Skin of body (tissue), 2 donors: ENCODE measurements around the gene RNF157. TPM values are rescaled to one million over a fixed set of nuclear protein-coding genes. Genes with fewer than 3 reads are reported as not detected.
"Not testable (repeated sequence)": the region's sequence is repeated elsewhere in the genome, so short reads cannot be mapped to it uniquely, and the experiment has no call there.

Experiments used
- DNase-seq: peaks from one replicate; lab custom pipeline; 2025; lab: John Stamatoyannopoulos, UW
- total RNA-seq: library from RNA; depleted of rRNA; stranded (reverse); fragments of >200 nt; gene quantifications from one replicate; pipeline ENCODE4 v1.2.3, GENCODE V29; 2014

RNF157 gene
- total RNA-seq, 1 donor from 2014 or later = 5.2 TPM

- DNase-seq = no peak
Observed at GRCh38 chr17:76270770-76271668, 30.7 kb upstream of the RNF157 start.

DNA sequence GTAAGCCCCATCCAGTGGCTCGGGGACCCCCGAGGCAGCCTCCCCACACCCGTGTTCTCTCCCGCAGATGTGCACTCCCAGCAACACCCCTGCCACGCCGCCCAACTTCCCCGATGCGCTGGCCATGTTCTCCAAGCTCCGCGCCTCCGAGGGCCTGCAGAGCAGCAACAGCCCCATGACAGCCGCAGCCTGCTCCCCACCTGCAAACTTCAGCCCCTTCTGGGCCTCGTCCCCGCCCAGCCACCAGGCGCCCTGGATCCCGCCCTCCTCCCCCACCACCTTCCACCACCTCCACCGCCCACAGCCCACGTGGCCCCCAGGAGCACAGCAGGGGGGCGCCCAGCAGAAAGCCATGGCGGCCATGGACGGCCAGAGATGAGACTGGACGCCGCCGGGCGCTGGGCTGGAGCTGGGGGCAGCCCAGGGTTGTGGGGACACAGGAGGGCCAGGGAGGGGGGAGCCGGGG is 29.9 kb upstream of the RNF157 start:
- no peak for DNase-seq

- no peak for DNase-seq
Observed at GRCh38 chr17:76268991-76269981, 29.0 kb upstream of the RNF157 start.

- DNase-seq = peak; percentile 45
Observed at GRCh38 chr17:76268015-76268749, 27.9 kb upstream of the RNF157 start.

GRCh38 chr17:76267581-76268001 is 27.3 kb upstream of the RNF157 start:
- not testable (repeated sequence) for DNase-seq

DNA sequence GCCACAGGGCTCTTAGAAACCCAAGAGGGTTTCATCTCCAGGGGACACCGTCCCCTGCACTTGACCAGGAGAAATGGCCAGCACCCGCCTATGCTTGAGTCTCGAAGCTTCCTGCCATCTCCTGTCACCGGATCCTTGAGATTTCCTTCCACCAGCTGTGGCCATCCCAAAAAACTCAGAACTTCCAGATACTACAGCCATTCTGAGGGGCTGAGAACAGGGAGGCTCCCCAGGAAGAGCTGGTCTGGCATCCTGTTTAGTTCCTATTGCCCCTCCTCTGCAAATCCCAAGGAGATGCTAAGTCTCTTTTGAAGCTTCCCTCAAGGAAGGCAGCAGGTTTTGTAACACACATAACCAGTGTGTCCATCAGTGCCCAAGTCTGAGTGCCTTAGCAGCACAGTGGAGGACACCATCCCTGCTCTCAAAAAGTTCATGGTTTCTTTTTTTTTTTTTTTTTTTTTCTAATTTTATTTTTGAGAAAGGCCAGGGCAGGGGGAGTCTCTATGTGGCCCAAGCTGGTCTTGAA is 26.8 kb upstream of the RNF157 start:
- no peak for DNase-seq

- DNase-seq = peak; percentile 29
Observed at GRCh38 chr17:76266244-76266938, 26.1 kb upstream of the RNF157 start.

- DNase-seq = no peak
Observed at GRCh38 chr17:76265624-76266243, 25.4 kb upstream of the RNF157 start.

DNA sequence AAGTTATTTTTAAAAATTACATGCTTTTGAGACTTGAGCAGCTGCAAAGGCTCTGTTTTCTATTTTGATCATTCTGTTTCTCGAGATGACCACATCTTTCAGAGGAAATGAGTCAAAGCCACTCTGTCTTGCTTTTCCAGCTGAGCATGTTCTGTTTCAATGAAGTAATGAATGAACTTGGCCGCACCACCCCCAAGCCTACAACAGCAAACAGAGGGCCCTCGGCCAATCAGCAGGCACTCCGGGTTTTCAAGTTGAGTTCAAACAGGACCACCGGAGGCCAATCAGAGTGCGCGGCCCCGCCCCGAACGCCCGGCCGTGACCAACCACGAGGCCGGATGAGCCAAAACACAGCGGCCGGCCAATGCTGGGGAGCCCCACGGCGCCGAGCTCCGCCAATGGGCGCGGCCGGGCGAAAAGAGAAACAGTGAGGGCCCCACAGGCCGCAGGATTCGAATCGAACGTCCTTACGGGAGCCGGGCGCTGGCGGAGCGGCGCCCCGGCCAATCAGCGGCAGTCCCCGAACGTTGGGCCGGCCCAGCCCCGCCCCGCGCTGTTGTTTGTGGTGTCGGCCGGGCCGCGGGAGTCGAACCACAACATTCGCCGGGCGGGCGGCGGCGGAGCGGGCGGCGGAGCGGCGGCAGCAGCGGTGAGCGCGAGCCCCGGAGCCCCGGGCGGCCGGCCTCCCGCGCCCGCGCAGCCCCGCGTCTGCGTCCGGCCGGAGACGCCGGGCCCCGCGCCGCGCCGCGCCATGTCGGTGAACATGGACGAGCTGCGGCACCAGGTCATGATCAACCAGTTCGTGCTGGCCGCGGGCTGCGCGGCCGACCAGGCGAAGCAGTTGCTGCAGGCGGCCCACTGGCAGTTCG is 24.7 kb upstream of the RNF157 start, which contains the start of gene UBALD2:
TSS of gene UBALD2 (plus strand) at position 594 of the 869 bp plus-strand sequence. CDS start at position 752, 158 bp downstream.
- DNase-seq = peak; percentile 98

GRCh38 chr17:76264425-76264754 is 24.1 kb upstream of the RNF157 start:
- no peak for DNase-seq

- no peak for DNase-seq
Observed at GRCh38 chr17:76263896-76264295, 23.6 kb upstream of the RNF157 start.

DNA sequence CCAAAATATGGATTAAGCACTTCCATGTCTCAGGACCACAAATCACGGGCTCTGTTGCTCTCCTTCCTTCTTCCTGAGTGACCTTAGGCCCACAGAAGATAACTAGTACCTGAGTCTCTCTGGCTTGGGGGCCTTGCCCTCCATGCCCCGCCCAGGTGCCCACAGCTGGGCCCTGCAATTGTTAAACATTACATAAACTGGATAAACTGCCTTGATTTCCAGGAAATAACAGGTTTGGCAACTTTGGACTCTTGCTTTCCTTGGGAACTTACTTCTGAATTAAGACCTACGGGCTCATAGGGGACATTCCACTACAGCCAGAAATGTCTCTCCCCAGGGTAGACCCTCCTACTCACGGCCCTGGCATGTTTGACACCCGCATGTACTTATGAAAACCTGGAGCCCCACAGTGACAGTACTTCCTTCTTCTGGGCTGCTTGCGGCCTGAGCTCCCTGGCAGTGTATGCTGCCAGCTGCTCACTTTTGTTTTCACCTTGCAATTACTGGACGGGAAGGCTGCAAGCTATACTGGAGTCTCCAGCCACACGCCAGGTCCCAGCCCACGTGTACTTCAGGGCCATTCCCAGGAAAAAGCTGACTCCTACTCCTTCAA is 22.5 kb upstream of the RNF157 start:
- DNase-seq = no peak

GRCh38 chr17:76261421-76262215 is 21.3 kb upstream of the RNF157 start:
- DNase-seq = peak; percentile 11

DNA sequence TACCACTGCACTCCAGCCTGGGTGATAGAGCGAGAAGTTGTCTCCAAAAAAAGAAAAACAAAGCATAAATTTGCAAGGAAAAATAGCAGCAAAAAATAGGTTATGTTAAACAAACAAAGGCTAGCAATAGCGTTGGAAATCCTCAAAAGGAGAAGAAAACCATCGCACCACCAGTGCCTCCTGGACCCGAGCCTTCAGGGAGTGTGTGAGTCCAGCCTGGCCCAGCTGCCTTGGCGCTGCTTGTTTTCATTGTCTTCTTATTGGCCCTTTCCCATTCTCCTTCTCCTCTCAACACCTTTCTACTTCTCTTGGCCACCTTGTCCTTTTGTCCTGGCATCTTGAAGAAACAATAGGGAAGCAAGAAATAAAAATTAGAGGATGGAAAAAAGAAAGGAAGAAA is 20.4 kb upstream of the RNF157 start:
- no peak for DNase-seq

DNA sequence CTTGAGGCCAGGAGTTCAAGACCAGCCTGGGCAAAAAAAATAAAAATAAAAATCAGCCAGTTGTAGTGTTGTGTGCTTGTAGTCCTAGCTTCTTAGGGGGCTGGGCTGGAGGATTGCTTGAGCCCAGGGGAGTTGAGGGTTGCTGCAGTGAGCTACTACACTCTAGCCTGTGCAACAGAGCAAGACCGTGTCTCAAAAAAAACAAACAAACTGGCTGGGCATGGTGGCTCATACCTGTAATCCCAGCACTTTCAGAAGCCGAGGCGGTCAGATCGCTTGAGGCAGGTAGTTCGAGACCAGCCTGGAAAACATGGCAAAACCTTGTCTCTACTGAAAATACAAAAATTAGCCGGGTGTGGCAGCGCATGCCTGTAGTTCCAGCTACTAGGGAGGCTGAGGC is 19.9 kb upstream of the RNF157 start:
- DNase-seq = no peak

GRCh38 chr17:76256430-76257050 is 16.2 kb upstream of the RNF157 start:
- DNase-seq = not testable (repeated sequence)

- DNase-seq = no peak
Observed at GRCh38 chr17:76255801-76256429, 15.6 kb upstream of the RNF157 start.
